Neural cell (in vitro differentiated cells): ENCODE measurements around the gene PCDHA1. TPM values are rescaled to one million over a fixed set of nuclear protein-coding genes. Genes with fewer than 3 reads are reported as not detected.

ENCODE experiments used
- H2AFZ ChIP-seq: fragments of 200-600, 300-800 bp; sonication (generic), shearing (Covaris generic); 2 replicates; pipeline ENCODE4 v1.6.0; 2014; ENCODE audit warnings: low read depth, mild to moderate bottlenecking, antibody characterized with exemption, low read length, moderate library complexity
- H3F3A ChIP-seq: fragments of 200-600 bp; shearing (Covaris generic); 2 replicates; pipeline ENCODE4 v1.6.1; 2016; ENCODE audit warnings: mild to moderate bottlenecking, moderate library complexity, mixed read lengths, antibody characterized with exemption, low read length; ENCODE audit not compliant: insufficient read depth, poor library complexity, severe bottlenecking
- H3K27ac ChIP-seq: fragments of 200-600, 300-800 bp; sonication (generic), shearing (Covaris generic); 2 replicates; pipeline ENCODE4 v1.5.1; 2014; ENCODE audit warnings: mild to moderate bottlenecking, low read length, moderate library complexity
- H3K27me3 ChIP-seq: fragments of 300-800, 200-600 bp; sonication (generic), shearing (Covaris generic); 2 replicates; pipeline ENCODE4 v1.6.0; 2014; ENCODE audit warnings: mild to moderate bottlenecking, low read depth, low read length, moderate library complexity; ENCODE audit not compliant: insufficient read depth
- H3K36me3 ChIP-seq: fragments of 300-800, 200-600 bp; sonication (generic), shearing (Covaris generic); 2 replicates; pipeline ENCODE4 v1.5.1; 2014; ENCODE audit warnings: mild to moderate bottlenecking, antibody characterized with exemption, low read length, moderate library complexity; ENCODE audit not compliant: insufficient read depth
- H3K4me2 ChIP-seq: fragments of 300-800, 200-600 bp; sonication (generic), shearing (Covaris generic); 2 replicates; pipeline ENCODE4 v1.6.0; 2014; ENCODE audit warnings: mild to moderate bottlenecking, low read length
- H3K4me3 ChIP-seq: fragments of 300-800, 200-600 bp; sonication (generic), shearing (Covaris generic); 2 replicates; pipeline ENCODE4 v1.5.1; 2014; ENCODE audit warnings: mild to moderate bottlenecking, low read length, moderate library complexity
- H3K79me2 ChIP-seq: fragments of 200-600 bp; shearing (Covaris generic); replicated peaks from 2 replicates; pipeline ENCODE4 v1.6.0; 2014; ENCODE audit warnings: mild to moderate bottlenecking, low read length, moderate library complexity; ENCODE audit not compliant: insufficient read depth
- H3K9ac ChIP-seq: fragments of 300-800, 200-600 bp; sonication (generic), shearing (Covaris generic); 2 replicates; pipeline ENCODE4 v1.6.1; 2016; ENCODE audit warnings: mild to moderate bottlenecking, low read length, mixed read lengths
- H3K9me2 ChIP-seq: fragments of 200-600 bp; shearing (Covaris generic); 2 replicates; pipeline ENCODE4 v1.6.1; 2016; ENCODE audit warnings: mild to moderate bottlenecking, low read length, mixed read lengths; ENCODE audit not compliant: insufficient read depth
- H3K9me3 ChIP-seq: fragments of 200-600, 300-800 bp; sonication (generic), shearing (Covaris generic); 2 replicates; pipeline ENCODE4 v1.6.1; 2016; ENCODE audit warnings: mild to moderate bottlenecking, mixed run types, low read length, moderate library complexity, mixed read lengths
- H4K20me1 ChIP-seq: fragments of 200-600 bp; shearing (Covaris generic); 2 replicates; pipeline ENCODE4 v1.6.1; 2016; ENCODE audit warnings: mild to moderate bottlenecking, mixed run types; ENCODE audit not compliant: insufficient read depth
- EP300 ChIP-seq: fragments of 450-650 bp; conservative IDR thresholded peaks from 2 replicates; pipeline ENCODE4 v1.6.1; 2014; ENCODE audit warnings: antibody characterized with exemption, mild to moderate bottlenecking, moderate library complexity; ENCODE audit not compliant: poor library complexity, severe bottlenecking
- EZH2 ChIP-seq: fragments of 200-600, 300-800 bp; shearing (Covaris generic), sonication (generic); IDR thresholded peaks from 2 replicates; pipeline ENCODE4 v1.6.1; 2014; ENCODE audit warnings: antibody characterized with exemption, low read length, borderline replicate concordance, mild to moderate bottlenecking; ENCODE audit not compliant: insufficient read depth, poor library complexity, severe bottlenecking
- MXI1 ChIP-seq: fragments of 450-650 bp; conservative IDR thresholded peaks from 2 replicates; pipeline ENCODE4 v1.6.1; 2014; ENCODE audit warnings: antibody characterized with exemption, mild to moderate bottlenecking; ENCODE audit not compliant: poor library complexity, severe bottlenecking
- POLR2AphosphoS5 ChIP-seq: IDR thresholded peaks from 2 replicates; pipeline ENCODE4 v1.6.1; 2012
- RAD21 ChIP-seq: fragments of 450-650 bp; conservative IDR thresholded peaks from 2 replicates; pipeline ENCODE4 v1.6.1; 2014; ENCODE audit warnings: antibody characterized with exemption, mild to moderate bottlenecking, moderate library complexity
- REST ChIP-seq: IDR thresholded peaks from 2 replicates; pipeline ENCODE4 v1.6.1; 2012; ENCODE audit warnings: borderline replicate concordance
- SMC3 ChIP-seq: fragments of 450-650 bp; conservative IDR thresholded peaks from 2 replicates; pipeline ENCODE4 v1.6.1; 2014; ENCODE audit warnings: antibody characterized with exemption, mild to moderate bottlenecking, moderate library complexity; ENCODE audit not compliant: poor library complexity
- TAF1 ChIP-seq: IDR thresholded peaks from 2 replicates; pipeline ENCODE4 v1.6.1; 2012; ENCODE audit warnings: low read depth
- polyA plus RNA-seq: library from polyadenylated mRNA; depleted of rRNA; stranded (reverse); fragments of >200 nt; gene quantifications from 2 replicates; pipeline ENCODE4 v1.2.3, GENCODE V29; 2014
- TF ChIP-seq, protein P1 (sequence below): fragments of 450-650 bp; IDR thresholded peaks from 2 replicates; pipeline ENCODE4 v1.5.1; 2014; ENCODE audit warnings: antibody characterized with exemption, mild to moderate bottlenecking, moderate library complexity; ENCODE audit not compliant: poor library complexity, severe bottlenecking

Gene PCDHA1
- polyA plus RNA-seq, 1 donor from 2014 or later = 0.28 TPM

- H3K4me2 ChIP-seq = no peak overlapping the region
- H3K36me3 ChIP-seq = peaks cover 34% of the 10 kb centered on the region
These were observed 97.4 kb downstream of the PCDHA1 start for GRCh38 chr5:140883373-140883772.

DNA sequence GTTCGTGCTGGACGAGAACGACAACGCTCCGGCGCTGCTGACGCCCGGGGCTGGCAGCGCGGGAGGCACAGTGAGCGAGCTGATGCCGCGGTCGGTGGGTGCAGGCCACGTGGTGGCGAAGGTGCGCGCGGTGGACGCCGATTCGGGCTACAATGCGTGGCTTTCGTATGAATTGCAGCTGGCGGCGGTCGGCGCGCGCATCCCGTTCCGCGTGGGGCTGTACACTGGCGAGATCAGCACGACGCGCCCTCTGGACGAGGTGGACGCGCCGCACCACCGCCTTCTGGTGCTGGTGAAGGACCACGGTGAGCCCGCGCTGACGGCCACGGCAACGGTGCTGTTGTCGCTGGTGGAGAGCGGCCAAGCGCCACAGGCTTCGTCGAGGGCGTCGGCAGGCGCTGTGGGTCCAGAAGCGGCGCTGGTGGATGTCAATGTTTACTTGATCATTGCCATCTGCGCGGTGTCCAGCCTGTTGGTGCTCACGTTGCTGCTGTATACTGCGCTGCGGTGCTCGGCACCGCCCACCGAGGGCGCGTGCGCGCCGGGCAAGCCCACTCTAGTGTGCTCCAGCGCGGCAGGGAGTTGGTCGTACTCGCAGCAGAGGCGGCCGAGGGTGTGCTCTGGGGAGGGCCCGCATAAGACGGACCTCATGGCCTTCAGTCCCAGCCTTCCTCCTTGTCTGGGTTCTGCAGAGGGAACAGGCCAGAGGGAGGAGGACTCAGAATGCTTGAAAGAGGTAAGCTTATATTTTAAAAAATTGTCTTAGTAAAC is 98.2 kb downstream of the PCDHA1 start:
- H3K27ac ChIP-seq = no peak overlapping the region
- H2AFZ ChIP-seq = no peak overlapping the region
- H3K9ac ChIP-seq = no peak overlapping the region
- H3K9me2 ChIP-seq = no peaks in the 10 kb centered on the region
- H3K4me2 ChIP-seq = no peak overlapping the region
- peaks cover 35% of the 10 kb centered on the region for H3K9me3 ChIP-seq
- H3K36me3 ChIP-seq = peaks cover 35% of the 10 kb centered on the region
- no peaks in the 10 kb centered on the region for H3F3A ChIP-seq
- H3K4me3 ChIP-seq = no peak overlapping the region
- peaks cover 44% of the 10 kb centered on the region for H3K79me2 ChIP-seq
- no peaks in the 10 kb centered on the region for H4K20me1 ChIP-seq
- no peaks in the 10 kb centered on the region for H3K27me3 ChIP-seq
- no peak for TF ChIP-seq SMC3
- TF ChIP-seq REST = no peak
- no peak for TF ChIP-seq MXI1
- TF ChIP-seq EP300 = no peak
- no peak for TF ChIP-seq RAD21
- TF ChIP-seq EZH2 = no peak
- TF ChIP-seq POLR2AphosphoS5 = no peak
- no peak for TF ChIP-seq TAF1

More at GRCh38 chr5:140883373-140883772, 97.4 kb downstream of the PCDHA1 start:
- Histone ChIP-seq H3K79me2 (peaks cover 44% of the 10 kb centered on the region), H2AFZ (no peak overlapping the region), H3K9me3 (peaks cover 37% of the 10 kb centered on the region), H3K4me3 (no peak overlapping the region), H4K20me1 (no peaks in the 10 kb centered on the region), H3K27me3 (no peaks in the 10 kb centered on the region), H3K9me2 (no peaks in the 10 kb centered on the region), H3K27ac (no peak overlapping the region), H3F3A (no peaks in the 10 kb centered on the region), H3K9ac (no peak overlapping the region)
- TF ChIP-seq SMC3 (no peak), EZH2 (no peak), EP300 (no peak), MXI1 (no peak), TAF1 (no peak), REST (no peak), RAD21 (no peak), POLR2AphosphoS5 (no peak)
- TF ChIP-seq, protein P1, sequence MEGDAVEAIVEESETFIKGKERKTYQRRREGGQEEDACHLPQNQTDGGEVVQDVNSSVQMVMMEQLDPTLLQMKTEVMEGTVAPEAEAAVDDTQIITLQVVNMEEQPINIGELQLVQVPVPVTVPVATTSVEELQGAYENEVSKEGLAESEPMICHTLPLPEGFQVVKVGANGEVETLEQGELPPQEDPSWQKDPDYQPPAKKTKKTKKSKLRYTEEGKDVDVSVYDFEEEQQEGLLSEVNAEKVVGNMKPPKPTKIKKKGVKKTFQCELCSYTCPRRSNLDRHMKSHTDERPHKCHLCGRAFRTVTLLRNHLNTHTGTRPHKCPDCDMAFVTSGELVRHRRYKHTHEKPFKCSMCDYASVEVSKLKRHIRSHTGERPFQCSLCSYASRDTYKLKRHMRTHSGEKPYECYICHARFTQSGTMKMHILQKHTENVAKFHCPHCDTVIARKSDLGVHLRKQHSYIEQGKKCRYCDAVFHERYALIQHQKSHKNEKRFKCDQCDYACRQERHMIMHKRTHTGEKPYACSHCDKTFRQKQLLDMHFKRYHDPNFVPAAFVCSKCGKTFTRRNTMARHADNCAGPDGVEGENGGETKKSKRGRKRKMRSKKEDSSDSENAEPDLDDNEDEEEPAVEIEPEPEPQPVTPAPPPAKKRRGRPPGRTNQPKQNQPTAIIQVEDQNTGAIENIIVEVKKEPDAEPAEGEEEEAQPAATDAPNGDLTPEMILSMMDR = no peak
